ENCODE results near the gene DENND1C. TPM values are rescaled to one million over a fixed set of nuclear protein-coding genes. Genes with fewer than 3 reads are reported as not detected.
A peak's percentile ranks its signal among the peaks of the same experiment; 100 is the strongest.

DENND1C gene
- total and polyA plus RNA-seq, 9 of the 15 experiments (the other 6 are each of a cell fraction or from before 2014, with no cell fraction given) = 0.03 to 1.2 (median 0.32) TPM; not detected in 1

DNA sequence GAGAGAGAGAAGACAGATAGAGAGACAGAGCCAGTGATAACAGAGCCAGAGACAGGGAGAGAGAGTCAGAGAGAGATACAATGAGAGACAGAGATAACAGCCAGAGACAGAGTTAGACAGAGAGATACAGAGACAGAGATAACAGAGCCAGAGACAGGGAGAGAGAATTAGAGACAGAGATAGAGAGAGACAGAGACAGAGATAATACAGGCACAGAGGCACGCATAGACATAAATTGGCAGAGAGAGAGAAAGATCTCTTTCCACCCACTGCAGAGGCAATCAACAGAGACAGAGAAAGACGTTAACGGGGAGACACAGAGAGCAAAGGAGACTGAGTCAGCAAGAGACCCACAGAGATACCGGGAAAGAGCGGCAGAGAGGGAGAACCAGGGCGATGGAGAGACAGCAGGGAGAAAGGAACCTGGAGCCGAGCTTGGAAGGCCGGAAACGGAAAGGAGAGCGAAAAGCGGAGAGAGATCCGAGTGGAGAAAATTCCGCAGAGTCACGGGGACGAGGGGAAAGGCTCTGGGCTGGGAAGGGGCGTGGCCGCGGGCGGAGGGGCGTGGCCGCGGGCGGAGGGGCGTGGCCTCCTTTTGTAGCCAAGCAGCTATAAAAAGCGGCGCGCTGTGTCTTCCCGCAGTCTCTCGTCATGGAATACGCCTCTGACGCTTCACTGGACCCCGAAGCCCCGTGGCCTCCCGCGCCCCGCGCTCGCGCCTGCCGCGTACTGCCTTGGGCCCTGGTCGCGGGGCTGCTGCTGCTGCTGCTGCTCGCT, 49.0 kb upstream of the DENND1C start, which contains the start of gene TNFSF9 (continued):
- TF ChIP-seq, protein P1, sequence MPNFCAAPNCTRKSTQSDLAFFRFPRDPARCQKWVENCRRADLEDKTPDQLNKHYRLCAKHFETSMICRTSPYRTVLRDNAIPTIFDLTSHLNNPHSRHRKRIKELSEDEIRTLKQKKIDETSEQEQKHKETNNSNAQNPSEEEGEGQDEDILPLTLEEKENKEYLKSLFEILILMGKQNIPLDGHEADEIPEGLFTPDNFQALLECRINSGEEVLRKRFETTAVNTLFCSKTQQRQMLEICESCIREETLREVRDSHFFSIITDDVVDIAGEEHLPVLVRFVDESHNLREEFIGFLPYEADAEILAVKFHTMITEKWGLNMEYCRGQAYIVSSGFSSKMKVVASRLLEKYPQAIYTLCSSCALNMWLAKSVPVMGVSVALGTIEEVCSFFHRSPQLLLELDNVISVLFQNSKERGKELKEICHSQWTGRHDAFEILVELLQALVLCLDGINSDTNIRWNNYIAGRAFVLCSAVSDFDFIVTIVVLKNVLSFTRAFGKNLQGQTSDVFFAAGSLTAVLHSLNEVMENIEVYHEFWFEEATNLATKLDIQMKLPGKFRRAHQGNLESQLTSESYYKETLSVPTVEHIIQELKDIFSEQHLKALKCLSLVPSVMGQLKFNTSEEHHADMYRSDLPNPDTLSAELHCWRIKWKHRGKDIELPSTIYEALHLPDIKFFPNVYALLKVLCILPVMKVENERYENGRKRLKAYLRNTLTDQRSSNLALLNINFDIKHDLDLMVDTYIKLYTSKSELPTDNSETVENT (CRISPR knock-in tag; IDR thresholded peaks at IDR 0.05) = peak; percentile 94
- TF ChIP-seq MTF1 (CRISPR knock-in tag; IDR thresholded peaks at IDR 0.05; ENCODE audit: borderline replicate concordance) = no peak
- no peak; a peak in 1 of 4 replicates for TF ChIP-seq KDM4B (IDR thresholded peaks at IDR 0.05; ENCODE audit: borderline replicate concordance in 2 of 2, low read depth in 1 of 2)
- TF ChIP-seq, protein P2, sequence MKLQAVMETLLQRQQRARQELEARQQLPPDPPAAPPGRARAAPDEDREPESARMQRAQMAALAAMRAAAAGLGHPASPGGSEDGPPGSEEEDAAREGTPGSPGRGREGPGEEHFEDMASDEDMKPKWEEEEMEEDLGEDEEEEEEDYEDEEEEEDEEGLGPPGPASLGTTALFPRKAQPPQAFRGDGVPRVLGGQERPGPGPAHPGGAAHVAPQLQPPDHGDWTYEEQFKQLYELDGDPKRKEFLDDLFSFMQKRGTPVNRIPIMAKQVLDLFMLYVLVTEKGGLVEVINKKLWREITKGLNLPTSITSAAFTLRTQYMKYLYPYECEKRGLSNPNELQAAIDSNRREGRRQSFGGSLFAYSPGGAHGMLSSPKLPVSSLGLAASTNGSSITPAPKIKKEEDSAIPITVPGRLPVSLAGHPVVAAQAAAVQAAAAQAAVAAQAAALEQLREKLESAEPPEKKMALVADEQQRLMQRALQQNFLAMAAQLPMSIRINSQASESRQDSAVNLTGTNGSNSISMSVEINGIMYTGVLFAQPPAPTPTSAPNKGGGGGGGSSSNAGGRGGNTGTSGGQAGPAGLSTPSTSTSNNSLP (IDR thresholded peaks at IDR 0.05; ENCODE audit: borderline replicate concordance, low read depth, low read length) = no peak
- peak in 1 of 2 experiments; percentile 77; a peak in 2 of 4 replicates for TF ChIP-seq MCM7 (IDR thresholded peaks at IDR 0.05)
- TF ChIP-seq FOXA3 (CRISPR knock-in tag; conservative IDR thresholded peaks at IDR 0.05 in 1 of 2, IDR thresholded peaks at IDR 0.05 in 1 of 2) = 0 out of 4 replicates have a peak, but pooled peaks of 1 of the 2 experiments have one; percentile 27
- 0 out of 2 replicates have a peak, but pooled peaks have one; percentile 47 for TF ChIP-seq DIDO1 (tag; IDR thresholded peaks at IDR 0.05; ENCODE audit: low read depth)
- TF ChIP-seq TBL1XR1 (IDR thresholded peaks at IDR 0.05; ENCODE audit: low read length in 2 of 2) = no peak
- no peak for TF ChIP-seq STAT5A (IDR thresholded peaks at IDR 0.05; ENCODE audit: borderline replicate concordance, low read length)
- peak; percentile 95 for TF ChIP-seq SMARCE1 (IDR thresholded peaks at IDR 0.05)
- peak; percentile 81 for TF ChIP-seq SMAD4 (CRISPR knock-in tag; conservative IDR thresholded peaks at IDR 0.05)
- peak; percentile 96 for TF ChIP-seq C11orf30 (IDR thresholded peaks at IDR 0.05; ENCODE audit: low read depth)
- TF ChIP-seq KDM1A (IDR thresholded peaks at IDR 0.05) = peak; percentile 86 to 88; a peak in 3 of 4 replicates
- TF ChIP-seq ZNF143 (CRISPR knock-in tag; IDR thresholded peaks at IDR 0.05) = no peak
- TF ChIP-seq TFAM (CRISPR knock-in tag; conservative IDR thresholded peaks at IDR 0.05) = no peak

All from K562 (cell line).